ENCODE results near the gene NRG4.

- TF ChIP-seq EZH2 (IDR thresholded peaks at IDR 0.05; ENCODE audit: borderline replicate concordance, low read depth, low read length) (no peak), CEBPB (tag; IDR thresholded peaks at IDR 0.05) (no peak), JUN (IDR thresholded peaks at IDR 0.05; ENCODE audit: borderline replicate concordance, low read depth, low read length) (no peak), JUN (CRISPR knock-in tag; IDR thresholded peaks at IDR 0.05; ENCODE audit: borderline replicate concordance) (no peak), ZSCAN29 (IDR thresholded peaks at IDR 0.05) (no peak), MLX (CRISPR knock-in tag; conservative IDR thresholded peaks at IDR 0.05) (no peak), MED1 (CRISPR knock-in tag; IDR thresholded peaks at IDR 0.05; ENCODE audit: borderline replicate concordance) (no peak), ZNF699 (CRISPR knock-in tag; IDR thresholded peaks at IDR 0.05; ENCODE audit: insufficient replicate concordance) (no peak)
Measured at GRCh38 chr15:75924576-75924975, 87.6 kb downstream of the NRG4 start.
